Keratinocyte (primary cell): ENCODE data around the gene KCNK18.

Source experiments
- EZH2 ChIP-seq: IDR thresholded peaks from one replicate; pipeline ENCODE4 v1.6.1; 2012; ENCODE audit warnings: inconsistent platforms, mild to moderate bottlenecking, low read length, moderate library complexity
- TF ChIP-seq, protein P1 (sequence below), 3 experiments: IDR thresholded peaks in 1 of 3; conservative IDR thresholded peaks in 1 of 3; optimal IDR thresholded peaks in 1 of 3; 2 replicates in 2 of 3; 3 replicates in 1 of 3; pipeline versions ENCODE3 to v1.5.1; 2011; ENCODE audit warnings: low read length in 3 of 3, mild to moderate bottlenecking in 3 of 3, moderate library complexity in 2 of 3, control low read depth in 1 of 3, inconsistent platforms in 1 of 3; ENCODE audit not compliant: insufficient read depth in 2 of 3; ENCODE audit errors: extremely low read depth in 1 of 3

DNA sequence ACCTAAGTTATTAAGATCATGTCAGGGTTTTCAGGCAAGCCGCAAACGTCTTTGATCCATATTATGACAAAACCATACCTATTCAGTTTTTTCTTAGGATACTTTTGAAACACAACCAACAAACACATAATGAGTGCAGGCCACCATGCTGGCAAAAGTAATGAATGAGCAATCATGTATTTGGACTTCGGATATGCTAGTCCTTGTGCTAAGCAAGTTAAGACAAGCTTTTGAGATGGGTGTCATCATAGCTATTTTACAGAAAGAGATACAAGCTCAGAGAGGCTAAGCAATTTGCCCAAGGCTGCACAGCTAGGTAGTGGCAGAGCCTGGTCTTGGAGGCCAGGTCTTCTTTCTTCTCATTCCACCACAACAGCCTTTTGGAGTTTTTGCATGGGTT is 12.5 kb upstream of the KCNK18 start:
- TF ChIP-seq, protein P1, sequence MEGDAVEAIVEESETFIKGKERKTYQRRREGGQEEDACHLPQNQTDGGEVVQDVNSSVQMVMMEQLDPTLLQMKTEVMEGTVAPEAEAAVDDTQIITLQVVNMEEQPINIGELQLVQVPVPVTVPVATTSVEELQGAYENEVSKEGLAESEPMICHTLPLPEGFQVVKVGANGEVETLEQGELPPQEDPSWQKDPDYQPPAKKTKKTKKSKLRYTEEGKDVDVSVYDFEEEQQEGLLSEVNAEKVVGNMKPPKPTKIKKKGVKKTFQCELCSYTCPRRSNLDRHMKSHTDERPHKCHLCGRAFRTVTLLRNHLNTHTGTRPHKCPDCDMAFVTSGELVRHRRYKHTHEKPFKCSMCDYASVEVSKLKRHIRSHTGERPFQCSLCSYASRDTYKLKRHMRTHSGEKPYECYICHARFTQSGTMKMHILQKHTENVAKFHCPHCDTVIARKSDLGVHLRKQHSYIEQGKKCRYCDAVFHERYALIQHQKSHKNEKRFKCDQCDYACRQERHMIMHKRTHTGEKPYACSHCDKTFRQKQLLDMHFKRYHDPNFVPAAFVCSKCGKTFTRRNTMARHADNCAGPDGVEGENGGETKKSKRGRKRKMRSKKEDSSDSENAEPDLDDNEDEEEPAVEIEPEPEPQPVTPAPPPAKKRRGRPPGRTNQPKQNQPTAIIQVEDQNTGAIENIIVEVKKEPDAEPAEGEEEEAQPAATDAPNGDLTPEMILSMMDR (optimal IDR thresholded peaks at IDR 0.05 in 1 of 3, IDR thresholded peaks at IDR 0.05 in 1 of 3, conservative IDR thresholded peaks at IDR 0.05 in 1 of 3; ENCODE audit: extremely low read depth in 1 of 3, insufficient read depth in 2 of 3, low read length in 3 of 3): no peak
- no peak for TF ChIP-seq EZH2
